NCI-H128 (cell line): Measurements from ENCODE around the gene CEP85L.

ENCODE experiments used
- DNase-seq: peaks from one replicate; lab custom pipeline; 2025; ENCODE audit not compliant: unreplicated experiment; lab: John Stamatoyannopoulos, UW

The CEP85L gene

DNA sequence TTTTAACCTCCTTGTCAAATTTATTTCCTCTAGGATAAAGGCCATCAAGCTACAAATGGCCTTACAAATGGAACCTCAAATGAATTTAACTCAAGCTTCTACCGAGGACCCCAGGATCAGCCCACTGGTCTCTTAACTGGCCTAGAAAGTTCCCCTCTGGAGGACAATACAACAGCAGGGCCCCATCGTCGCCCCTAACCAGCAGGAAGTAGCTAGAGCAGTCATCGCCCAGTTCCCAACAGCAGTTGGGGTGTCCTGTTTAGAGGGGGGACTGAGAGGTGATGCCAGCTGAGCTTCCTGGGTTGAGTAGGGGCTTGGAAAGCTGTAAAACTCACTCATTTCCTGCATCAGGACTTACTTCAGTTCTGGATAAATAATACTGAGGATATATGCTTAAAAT is 25.6 kb downstream of the CEP85L start:
- DNase-seq = no peak

DNA sequence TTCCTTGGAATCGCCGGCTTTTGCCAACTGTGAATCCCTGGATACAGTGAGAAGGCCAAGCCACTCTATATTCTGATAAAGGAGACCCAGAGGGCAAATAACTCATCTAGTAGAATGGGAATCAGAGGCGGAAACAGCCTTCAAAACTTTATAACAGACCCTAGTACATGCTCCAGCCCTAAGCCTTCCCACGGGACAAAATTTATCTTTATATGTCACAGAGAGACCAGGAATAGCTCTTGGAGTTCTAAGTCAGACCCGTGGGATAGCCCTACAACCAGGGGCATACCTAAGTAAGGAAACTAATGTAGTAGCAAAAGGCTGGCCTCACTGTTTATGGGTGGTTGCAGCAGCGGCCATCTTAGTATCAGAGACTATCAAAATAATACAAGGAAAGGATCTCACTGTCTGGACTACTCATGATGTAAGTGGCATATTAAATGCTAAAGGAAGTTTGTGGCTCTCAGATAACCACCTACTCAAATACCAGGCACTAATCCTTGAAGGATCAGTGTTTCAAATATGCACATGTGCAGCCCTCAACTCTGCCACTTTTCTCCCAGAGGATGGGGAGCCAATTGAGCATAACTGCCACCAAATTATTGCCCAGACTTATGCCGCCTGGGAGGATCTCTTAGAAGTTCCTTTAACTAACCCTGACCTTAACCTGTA is 29.5 kb downstream of the CEP85L start:
- DNase-seq = no peak

DNA sequence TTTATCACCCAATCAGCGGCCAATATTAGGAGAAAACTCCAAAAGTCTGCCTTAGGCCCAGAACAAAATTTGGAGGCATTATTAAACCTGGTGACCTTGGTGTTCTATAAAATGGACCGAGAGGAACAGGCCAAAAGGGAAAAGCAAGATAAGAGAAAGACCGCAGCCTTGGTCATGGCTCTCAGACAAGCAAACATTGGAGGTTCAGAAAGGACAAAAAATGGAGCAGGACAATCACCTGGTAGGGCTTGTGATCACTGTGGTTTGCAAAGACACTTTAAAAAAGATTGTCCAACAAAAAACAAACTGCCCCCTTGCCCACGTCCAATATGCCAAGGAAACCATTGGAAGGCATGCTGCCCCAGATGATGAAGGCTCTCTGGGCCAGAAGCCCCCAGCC is 31.2 kb downstream of the CEP85L start:
- no peak for DNase-seq

GRCh38 chr6:118618676-118619377 is 32.6 kb downstream of the CEP85L start:
- no peak for DNase-seq

DNA sequence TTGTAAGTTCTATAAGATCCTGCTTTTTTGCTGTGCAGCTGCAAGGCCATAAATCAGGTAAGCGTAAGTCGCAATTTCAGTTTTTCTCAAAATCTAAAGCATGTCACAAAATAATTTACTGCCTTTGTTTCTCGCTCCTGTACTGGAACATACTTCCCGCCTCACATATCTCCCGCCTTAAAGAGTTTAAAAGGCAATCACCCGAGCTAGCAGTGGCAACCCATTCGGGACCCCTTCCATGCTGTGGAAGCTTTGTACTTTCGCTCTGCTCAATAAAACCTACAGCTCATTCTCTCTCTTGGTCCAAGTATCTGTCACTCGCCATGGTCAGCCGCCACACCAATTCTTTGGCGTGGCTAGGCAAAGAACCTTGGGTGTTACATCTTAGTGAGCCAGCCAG is 34.0 kb downstream of the CEP85L start:
- DNase-seq = no peak

GRCh38 chr6:118611334-118611733 is 40.1 kb downstream of the CEP85L start:
- no peak for DNase-seq

DNA sequence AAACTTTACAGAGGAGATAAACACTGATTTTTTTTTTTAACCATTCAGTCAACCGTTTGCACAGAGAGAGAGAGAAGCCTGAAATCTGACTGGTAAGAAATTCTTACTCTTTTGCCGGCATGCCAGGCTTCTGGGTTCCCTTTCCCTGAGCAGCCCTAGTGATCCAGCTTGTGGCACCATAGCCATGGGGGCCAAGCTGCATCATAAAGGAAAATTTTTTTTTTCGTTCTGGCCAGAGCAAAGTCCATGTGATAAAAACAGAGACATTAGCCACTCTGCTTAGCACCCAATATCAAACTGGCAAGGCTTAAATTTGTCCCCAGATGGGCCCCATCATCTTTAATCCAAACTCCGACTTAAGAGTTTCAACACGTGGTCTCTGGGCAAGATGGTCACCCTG is 44.5 kb downstream of the CEP85L start:
- no peak for DNase-seq

- no peak for DNase-seq
Observed at GRCh38 chr6:118606268-118606667, 45.1 kb downstream of the CEP85L start.

- no peak for DNase-seq
Observed at GRCh38 chr6:118603372-118603771, 48.0 kb downstream of the CEP85L start.

GRCh38 chr6:118602300-118602699 is 49.1 kb downstream of the CEP85L start:
- no peak for DNase-seq

- DNase-seq = no peak
Observed at GRCh38 chr6:118598324-118598723, 53.1 kb downstream of the CEP85L start.

GRCh38 chr6:118597636-118598035 is 53.8 kb downstream of the CEP85L start:
- no peak for DNase-seq

- no peak for DNase-seq
Observed at GRCh38 chr6:118596774-118597320, 54.5 kb downstream of the CEP85L start.

- no peak for DNase-seq
Observed at GRCh38 chr6:118594877-118595276, 56.5 kb downstream of the CEP85L start.

DNA sequence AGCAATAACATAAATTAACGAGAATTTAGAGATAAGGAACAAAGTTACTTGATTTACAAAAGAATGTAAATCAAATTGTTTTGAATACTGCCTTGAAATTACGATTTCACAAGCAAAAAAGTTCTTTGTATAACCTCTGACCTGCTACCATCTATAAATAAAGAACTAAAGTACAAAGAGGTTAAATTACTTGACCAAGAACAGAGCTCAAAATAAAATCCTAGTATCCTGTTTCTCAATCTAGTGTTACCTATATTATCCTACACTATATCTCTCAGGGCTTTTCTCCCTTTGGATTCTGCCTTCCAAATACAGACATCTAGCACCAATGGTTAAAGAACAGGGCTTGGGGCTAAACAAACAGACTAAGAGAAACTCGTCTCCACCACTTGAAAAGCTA is 59.5 kb downstream of the CEP85L start:
- no peak for DNase-seq

DNA sequence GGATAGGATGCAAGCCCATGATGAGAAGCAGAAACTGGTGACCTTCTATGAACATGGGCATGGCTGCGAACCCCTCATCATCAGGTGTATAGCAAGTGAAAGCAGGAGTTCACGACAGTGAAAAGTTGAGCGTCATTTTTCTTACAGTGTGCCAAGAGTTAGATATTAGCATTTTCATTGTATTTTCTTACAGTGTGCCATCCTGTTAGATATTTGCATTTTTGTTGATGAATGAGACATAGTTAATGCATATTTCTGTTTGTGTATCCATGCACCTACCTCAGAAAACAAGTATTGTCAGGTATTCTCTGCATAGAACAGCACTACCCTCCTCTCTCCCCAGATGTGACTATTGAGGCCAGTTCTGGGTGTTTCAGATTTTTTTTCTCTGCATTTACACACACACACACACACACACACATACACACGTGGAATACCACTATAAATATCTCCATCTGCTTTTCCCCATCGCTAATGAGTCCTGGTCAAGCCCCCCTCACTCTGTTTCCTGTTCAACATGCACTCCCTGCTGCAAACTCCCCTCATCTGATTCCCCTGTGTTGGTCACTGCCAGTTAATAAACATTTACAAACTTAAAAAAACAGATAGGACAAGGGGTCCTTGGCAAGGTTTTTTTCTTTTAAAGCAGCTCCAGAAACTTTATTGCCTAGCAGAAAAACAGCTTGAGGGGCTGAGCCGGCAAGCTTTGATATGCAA is 61.6 kb downstream of the CEP85L start:
- DNase-seq = no peak

GRCh38 chr6:118589186-118589585 is 62.2 kb downstream of the CEP85L start:
- DNase-seq = no peak

DNA sequence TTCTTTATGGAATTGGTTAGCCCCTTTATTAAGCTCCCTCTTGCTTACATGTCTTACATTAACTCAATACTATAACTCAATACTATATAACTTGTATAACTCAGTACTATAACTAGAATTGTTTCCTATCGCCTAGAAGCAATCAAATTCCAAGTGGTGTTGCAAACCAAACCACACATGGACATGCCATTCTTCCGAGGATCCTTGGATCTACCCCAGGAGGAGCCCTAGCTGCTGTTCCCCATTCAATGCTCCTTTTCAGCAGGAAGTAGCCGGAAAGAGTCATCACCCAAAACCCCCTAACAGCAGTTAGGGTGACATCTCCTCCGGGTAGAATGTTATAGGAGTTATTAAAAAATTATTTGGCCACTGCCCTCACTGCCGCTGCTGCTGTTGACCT is 62.8 kb downstream of the CEP85L start:
- no peak for DNase-seq

GRCh38 chr6:118586746-118587485 is 64.5 kb downstream of the CEP85L start:
- DNase-seq = no peak

DNA sequence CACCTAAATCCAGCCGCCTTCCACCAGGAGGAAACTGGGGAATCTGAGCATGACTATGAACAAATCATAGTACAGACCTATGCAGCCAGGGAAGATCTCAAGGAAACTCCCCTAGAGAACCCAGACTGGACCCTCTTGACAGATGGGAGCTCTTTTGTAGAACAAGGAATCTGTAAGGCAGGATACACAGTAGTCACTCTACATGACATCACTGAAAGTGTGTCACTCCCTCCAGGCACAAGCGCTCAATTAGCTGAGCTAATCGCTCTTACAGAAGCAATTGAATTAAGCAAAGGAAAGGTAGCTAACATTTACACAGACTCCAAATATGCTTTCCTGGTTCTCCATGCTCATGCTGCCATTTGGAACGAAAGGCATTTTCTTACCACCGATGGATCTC is 66.5 kb downstream of the CEP85L start:
- DNase-seq = no peak

DNA sequence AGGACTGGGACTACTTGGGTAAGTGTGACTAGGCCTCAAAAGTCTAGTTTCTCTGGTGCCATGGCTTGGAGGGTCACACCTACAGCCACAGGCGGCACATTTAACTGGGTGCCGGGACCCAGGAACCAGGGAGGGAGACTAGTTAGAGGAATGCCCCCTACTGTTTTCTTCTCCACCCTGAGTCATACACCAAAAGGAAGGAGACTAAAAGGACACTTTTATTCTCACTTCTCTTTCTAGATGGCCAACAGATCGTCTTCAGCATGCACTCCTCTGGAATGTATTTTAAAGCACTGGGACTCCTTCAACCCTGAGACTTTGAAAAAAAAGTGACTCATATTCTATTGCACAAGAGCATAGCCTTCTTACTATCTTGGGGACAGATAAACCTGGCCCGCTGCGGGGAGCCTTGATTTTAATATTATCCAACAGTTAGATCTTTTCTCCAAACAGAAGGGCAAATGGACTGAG is 69.9 kb downstream of the CEP85L start:
- DNase-seq = no peak
